NCI-H1436 treated with DMSO at 0.1 percent for 48 hours (cell line): Measurements from ENCODE around the gene AUTS2.
A peak's percentile ranks its signal among the peaks of the same experiment; 100 is the strongest.

ENCODE experiments used
- DNase-seq: peaks from one replicate; lab custom pipeline; 2025; lab: John Stamatoyannopoulos, UW

The AUTS2 gene

GRCh38 chr7:70693686-70694433, 1095.6 kb downstream of the AUTS2 start:
- DNase-seq, result no peak

GRCh38 chr7:70694434-70694970, 1096.2 kb downstream of the AUTS2 start:
- no peak for DNase-seq

GRCh38 chr7:70694971-70695794, 1096.9 kb downstream of the AUTS2 start:
- DNase-seq, result no peak

- no peak for DNase-seq
Measured at GRCh38 chr7:70695795-70696083, 1097.5 kb downstream of the AUTS2 start.

GRCh38 chr7:70696201-70696754, 1098.0 kb downstream of the AUTS2 start:
- no peak for DNase-seq

GRCh38 chr7:70698219-70698832, 1100.1 kb downstream of the AUTS2 start:
- DNase-seq, result no peak

GRCh38 chr7:70699271-70699670, 1101.0 kb downstream of the AUTS2 start:
- DNase-seq, result no peak

GRCh38 chr7:70700055-70700940, 1102.0 kb downstream of the AUTS2 start:
- peak; percentile 40 for DNase-seq

GRCh38 chr7:70700941-70701425, 1102.7 kb downstream of the AUTS2 start:
- no peak for DNase-seq

GRCh38 chr7:70701477-70701876, 1103.2 kb downstream of the AUTS2 start:
- DNase-seq, result no peak

- no peak for DNase-seq
Measured at GRCh38 chr7:70701991-70702390, 1103.7 kb downstream of the AUTS2 start.

- no peak for DNase-seq
Measured at GRCh38 chr7:70703785-70704184, 1105.5 kb downstream of the AUTS2 start.

GRCh38 chr7:70704831-70705346, 1106.6 kb downstream of the AUTS2 start:
- no peak for DNase-seq

- no peak for DNase-seq
Measured at GRCh38 chr7:70706204-70706603, 1107.9 kb downstream of the AUTS2 start.

GRCh38 chr7:70706698-70707097, 1108.4 kb downstream of the AUTS2 start:
- no peak for DNase-seq

- no peak for DNase-seq
Measured at GRCh38 chr7:70707823-70708243, 1109.6 kb downstream of the AUTS2 start.

- DNase-seq, result no peak
Measured at GRCh38 chr7:70710011-70710480, 1111.8 kb downstream of the AUTS2 start.

- DNase-seq, result no peak
Measured at GRCh38 chr7:70710651-70711050, 1112.4 kb downstream of the AUTS2 start.

- DNase-seq, result no peak
Measured at GRCh38 chr7:70711452-70711851, 1113.2 kb downstream of the AUTS2 start.

- DNase-seq, result no peak
Measured at GRCh38 chr7:70712942-70713341, 1114.7 kb downstream of the AUTS2 start.

- DNase-seq, result no peak
Measured at GRCh38 chr7:70714506-70715038, 1116.3 kb downstream of the AUTS2 start.
